Esophagus squamous epithelium (tissue), 4 donors: Measurements from ENCODE around the gene RETREG3.

Experiments
- CTCF ChIP-seq, 6 experiments: fragments of 450-650 bp in 4 of 6; fragments of 200-600 bp in 2 of 6; sonication (generic) in 2 of 6; IDR thresholded peaks; one replicate each; pipeline ENCODE4 v1.5.1; 2016 to 2019; ENCODE audit warnings: antibody characterized with exemption in 6 of 6, mild to moderate bottlenecking in 4 of 6, moderate library complexity in 4 of 6
- POLR2A ChIP-seq, 4 donors: fragments of 450-650 bp; IDR thresholded peaks; one replicate each; pipeline ENCODE4 v1.6.1; 2017; ENCODE audit warnings: antibody characterized with exemption in 4 of 4, mild to moderate bottlenecking in 4 of 4, moderate library complexity in 3 of 4

- no peak for TF ChIP-seq CTCF (IDR thresholded peaks at IDR 0.05)
- TF ChIP-seq POLR2A (IDR thresholded peaks at IDR 0.05) = no peak
Measured at GRCh38 chr17:42608305-42609181, 631 bp downstream of the RETREG3 start.
